T-helper 22 cell (primary cell): ENCODE measurements around the gene SDCCAG8.

ENCODE experiments used
- DNase-seq: peaks from one replicate; pipeline ENCODE4 v3.0.0-alpha.2; 2020; ENCODE audit warnings: low read depth

Gene SDCCAG8

GRCh38 chr1:243391355-243391754, 135.5 kb downstream of the SDCCAG8 start:
- no peak for DNase-seq

DNA sequence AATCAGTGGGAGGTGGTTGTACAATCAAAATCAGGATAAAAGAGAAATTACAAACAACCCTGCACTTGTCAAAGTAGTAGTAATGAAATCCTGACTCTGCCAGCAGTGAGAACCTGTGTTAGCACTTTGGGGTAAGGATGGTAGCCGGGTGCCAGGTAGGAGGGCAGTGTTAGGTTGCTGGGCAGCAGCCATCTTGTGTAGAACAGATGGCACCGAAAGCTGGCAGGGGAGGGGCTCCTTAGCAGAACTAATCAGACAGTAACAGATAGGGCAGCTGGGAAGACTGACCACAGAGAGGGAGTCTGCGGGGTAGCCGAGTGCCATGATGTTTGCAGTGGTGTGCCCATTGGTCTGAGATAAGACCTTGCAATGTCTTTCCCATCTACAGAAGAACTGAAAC, 137.3 kb downstream of the SDCCAG8 start:
- DNase-seq = no peak

- no peak for DNase-seq
Measured at GRCh38 chr1:243394066-243394465, 138.2 kb downstream of the SDCCAG8 start.

GRCh38 chr1:243394601-243395464, 139.0 kb downstream of the SDCCAG8 start:
- DNase-seq = no peak

- DNase-seq = no peak
Measured at GRCh38 chr1:243396424-243396823, 140.6 kb downstream of the SDCCAG8 start.

GRCh38 chr1:243396876-243397275, 141.0 kb downstream of the SDCCAG8 start:
- DNase-seq = no peak

DNA sequence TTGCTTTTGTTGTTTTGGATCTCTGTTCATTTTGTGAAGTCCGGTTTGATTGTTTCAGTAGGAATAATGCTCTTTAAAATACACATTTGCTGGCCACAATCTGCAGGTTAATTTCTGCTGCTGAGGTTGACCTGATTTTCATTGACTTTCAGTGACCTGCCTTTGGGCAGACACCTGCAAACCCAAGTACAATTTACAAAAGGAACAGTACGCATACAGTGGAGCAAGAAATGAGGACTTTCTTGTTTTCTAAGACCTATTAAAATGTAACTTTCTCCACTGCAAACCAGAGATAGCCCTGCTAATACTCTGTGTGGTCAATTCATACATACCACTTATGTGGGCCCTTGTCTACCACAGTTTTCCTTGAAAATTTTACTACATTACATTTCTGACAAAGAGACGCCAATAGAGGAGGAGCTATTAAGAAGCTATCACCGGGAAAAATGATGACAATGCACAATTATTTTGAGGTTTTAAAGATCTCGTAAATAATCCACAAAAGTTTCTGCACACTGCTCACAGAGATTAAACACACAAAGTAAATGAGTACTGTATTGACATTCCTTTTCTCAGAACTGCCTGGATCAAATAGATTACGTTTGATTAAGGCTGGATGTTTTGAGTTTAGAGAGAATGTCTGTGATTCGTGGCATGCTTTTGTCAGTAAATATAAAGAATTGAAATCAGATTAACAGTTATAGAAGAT, 141.9 kb downstream of the SDCCAG8 start:
- DNase-seq = no peak

DNA sequence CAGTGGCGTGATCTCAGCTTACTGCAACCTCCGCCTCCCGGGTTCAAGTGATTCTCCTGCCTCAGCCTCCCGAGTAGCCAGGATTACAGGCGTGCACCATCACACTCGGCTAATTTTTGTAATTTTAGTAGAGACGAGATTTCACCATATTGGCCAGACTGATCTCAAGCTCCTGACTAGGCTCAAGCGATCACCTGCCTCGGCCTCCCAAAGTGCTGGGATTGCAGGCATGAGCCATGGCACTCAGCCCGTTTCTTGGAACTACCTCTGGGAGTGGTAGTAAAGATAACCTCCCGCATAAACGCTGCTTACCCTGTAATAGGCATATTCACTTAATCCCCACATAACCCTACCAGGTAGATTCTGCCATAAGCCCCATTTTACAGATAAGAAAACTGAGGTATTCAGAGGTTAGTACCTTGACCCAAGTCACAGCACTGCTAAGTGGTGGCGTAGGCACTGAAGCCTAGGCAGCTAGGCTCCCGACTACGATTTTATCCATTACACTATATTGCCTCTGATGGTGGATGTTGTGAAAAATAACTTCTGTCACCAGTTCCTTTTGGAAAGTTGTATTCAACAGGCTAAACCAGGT, 143.8 kb downstream of the SDCCAG8 start:
- no peak for DNase-seq

DNA sequence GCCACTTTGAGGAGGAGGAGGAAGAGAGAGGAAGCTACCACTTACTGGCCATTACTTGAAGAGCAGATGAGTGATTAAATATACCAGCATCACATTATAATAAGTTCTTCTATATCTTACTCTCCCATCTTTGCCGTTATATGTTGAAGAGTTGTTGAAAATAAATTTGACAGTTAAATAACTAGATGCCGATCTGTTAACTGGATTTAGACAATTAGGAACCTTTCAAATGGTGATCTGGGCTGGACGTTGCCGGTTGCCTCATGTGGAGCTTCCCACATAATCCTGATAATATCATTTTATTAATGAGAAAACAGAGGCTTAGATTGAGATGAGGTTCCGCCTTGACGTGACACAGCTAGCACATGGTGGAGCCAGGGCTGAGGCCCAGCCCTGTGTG, 147.0 kb downstream of the SDCCAG8 start:
- no peak for DNase-seq

DNA sequence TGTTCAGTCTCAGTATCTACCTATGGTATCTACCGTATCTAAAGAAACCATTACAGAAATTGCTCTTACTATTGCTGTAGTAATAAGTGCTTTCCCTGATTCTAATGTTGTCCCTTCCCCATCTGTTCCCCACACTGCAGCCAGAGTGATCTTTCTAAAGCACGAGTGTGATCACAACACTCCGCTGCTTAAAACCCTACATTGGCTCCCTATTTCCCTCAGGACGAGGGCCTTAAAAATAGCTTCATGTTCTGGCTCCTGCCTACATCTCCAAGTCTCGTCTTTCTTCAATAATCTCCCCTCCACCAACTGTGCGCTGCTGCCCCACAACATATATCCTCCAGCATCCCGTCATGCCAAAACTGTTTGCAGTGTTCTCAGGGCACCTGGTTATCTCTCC, 150.6 kb downstream of the SDCCAG8 start:
- DNase-seq = no peak

- DNase-seq = no peak
Measured at GRCh38 chr1:243407284-243408018, 151.6 kb downstream of the SDCCAG8 start.

GRCh38 chr1:243408479-243408878, 152.6 kb downstream of the SDCCAG8 start:
- no peak for DNase-seq

DNA sequence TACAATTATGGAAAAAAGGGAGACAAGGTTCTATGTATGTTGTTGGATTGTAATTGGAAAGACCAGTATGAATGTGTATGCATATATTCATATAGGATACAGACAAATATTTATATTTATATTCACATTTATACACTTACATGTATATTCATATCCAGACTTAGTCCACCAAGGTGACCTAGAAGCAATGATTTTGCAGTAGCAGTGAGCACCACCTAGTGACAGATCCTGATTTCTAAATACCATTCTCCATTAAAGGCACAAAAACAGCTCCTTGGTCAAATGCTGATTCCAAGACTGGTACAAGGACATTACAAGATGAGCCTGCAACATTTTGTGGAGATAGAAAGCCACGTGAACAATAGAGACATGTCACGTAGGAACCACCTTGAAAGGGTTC, 153.4 kb downstream of the SDCCAG8 start:
- DNase-seq = no peak

DNA sequence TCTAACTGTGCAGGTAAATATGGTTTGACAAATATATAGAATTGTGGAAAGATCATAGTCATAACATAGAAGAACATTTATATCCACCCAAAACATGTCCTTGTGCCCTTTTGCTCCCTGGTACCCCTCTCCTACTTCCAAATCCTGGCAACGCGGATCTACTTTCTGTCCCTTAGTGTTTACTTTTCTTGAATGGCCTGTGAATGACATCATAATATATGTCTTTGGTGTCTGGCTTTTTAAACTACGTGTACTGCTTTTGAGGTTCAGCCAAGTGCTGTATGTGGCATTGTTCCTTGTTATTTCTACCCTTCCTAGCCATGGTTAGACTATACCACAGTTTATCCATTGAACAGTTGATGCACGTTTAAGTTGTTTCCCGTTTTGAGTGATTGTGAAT, 155.6 kb downstream of the SDCCAG8 start:
- DNase-seq = no peak

GRCh38 chr1:243413431-243414151, 157.8 kb downstream of the SDCCAG8 start:
- no peak for DNase-seq

DNA sequence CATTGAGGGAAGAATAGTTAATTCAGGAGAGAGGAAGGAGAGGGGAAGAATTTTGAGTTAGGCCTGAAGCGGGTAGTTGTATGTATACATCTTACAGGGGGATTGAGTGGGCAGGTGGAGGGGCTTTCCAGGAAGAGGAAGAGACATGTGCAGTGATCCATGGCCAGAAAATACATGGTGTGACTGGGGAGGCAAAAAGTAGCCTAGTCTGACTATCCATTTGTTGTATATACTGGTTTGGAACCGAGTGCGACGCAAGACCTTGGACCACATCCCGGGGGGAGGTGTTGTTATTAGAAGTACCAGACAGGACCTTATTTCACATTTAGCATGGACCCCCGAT, 158.3 kb downstream of the SDCCAG8 start:
- DNase-seq = no peak

- no peak for DNase-seq
Measured at GRCh38 chr1:243415663-243416408, 160.0 kb downstream of the SDCCAG8 start.

DNA sequence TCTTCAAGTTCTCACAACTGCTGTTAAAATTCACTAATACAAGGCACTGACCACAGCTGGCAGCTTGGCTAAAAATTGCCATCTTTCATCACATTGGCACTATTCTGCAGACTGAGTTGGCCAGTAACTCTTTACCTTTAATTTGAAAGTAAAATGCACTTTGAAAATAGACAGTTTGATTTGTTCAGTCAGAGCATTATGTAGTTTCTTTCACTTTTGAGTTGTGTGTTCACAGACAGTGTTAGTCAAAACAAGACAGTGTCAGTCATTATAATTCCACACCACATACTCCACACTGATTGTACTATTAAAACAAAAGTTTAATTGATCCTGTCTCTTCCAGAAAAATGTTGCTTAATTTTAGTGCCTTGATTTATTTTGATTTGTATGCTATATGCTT, 160.7 kb downstream of the SDCCAG8 start:
- DNase-seq = no peak

GRCh38 chr1:243420016-243420945, 164.4 kb downstream of the SDCCAG8 start:
- DNase-seq = no peak
